Measurements from ENCODE around the gene TNP2. TPM values are rescaled to one million over a fixed set of nuclear protein-coding genes. Genes with fewer than 3 reads are reported as not detected.

TNP2 gene
- total and polyA plus RNA-seq, 2 experiments from 2014 or later, result not detected

DNA sequence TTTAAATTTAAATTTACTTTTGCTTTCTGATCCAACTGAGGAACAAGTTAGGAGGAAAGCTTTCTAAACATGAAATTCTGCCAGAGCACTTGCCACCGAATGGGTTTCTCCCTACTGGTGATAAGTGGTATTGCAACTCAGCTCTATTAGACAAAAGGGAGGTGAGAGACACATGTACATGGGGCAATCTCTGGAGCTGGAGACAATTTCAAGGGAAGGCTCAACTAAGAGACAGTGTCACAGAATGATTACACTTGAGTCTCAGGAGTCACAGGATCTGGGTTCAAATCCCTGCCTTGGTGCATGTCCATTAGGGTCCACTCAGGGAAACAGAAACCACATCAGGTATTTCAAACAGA lies 50.5 kb downstream of the TNP2 start:
- Histone ChIP-seq H3K9me3 (ENCODE audit: low read depth) (no peaks in the 10 kb centered on the region), H3K27ac (no peak overlapping the region), H3K4me3 (no peak overlapping the region), H3K27me3 (no peaks in the 10 kb centered on the region), H3K4me1 (ENCODE audit: low read depth) (no peaks in the 10 kb centered on the region), H3K36me3 (no peaks in the 10 kb centered on the region)
- TF ChIP-seq, protein P1, sequence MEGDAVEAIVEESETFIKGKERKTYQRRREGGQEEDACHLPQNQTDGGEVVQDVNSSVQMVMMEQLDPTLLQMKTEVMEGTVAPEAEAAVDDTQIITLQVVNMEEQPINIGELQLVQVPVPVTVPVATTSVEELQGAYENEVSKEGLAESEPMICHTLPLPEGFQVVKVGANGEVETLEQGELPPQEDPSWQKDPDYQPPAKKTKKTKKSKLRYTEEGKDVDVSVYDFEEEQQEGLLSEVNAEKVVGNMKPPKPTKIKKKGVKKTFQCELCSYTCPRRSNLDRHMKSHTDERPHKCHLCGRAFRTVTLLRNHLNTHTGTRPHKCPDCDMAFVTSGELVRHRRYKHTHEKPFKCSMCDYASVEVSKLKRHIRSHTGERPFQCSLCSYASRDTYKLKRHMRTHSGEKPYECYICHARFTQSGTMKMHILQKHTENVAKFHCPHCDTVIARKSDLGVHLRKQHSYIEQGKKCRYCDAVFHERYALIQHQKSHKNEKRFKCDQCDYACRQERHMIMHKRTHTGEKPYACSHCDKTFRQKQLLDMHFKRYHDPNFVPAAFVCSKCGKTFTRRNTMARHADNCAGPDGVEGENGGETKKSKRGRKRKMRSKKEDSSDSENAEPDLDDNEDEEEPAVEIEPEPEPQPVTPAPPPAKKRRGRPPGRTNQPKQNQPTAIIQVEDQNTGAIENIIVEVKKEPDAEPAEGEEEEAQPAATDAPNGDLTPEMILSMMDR (IDR thresholded peaks at IDR 0.05; ENCODE audit: low read depth, low read length), result peak; percentile 54
- DNase-seq (ENCODE audit: low read depth in 1 of 2, low spot score in 1 of 2), result no peak

Other genes with a start within 250 kb of the TNP2 start
- 7.3 and 11.0 TPM in 2 replicates for gene SOCS1, start 13.1 kb downstream of the TNP2 start, total RNA-seq
- 3.4 and 3.6 TPM in 2 replicates for gene SOCS1, start 13.1 kb downstream of the TNP2 start, polyA plus RNA-seq
- not detected in 2 replicates for gene PRM3, start 4.3 kb upstream of the TNP2 start, total RNA-seq
- gene PRM3, start 4.3 kb upstream of the TNP2 start, polyA plus RNA-seq, result not detected in 2 replicates
- gene PRM2, start 7.2 kb upstream of the TNP2 start, total RNA-seq, result 0.42 TPM in 1 of 2 replicates, not detected in the other
- gene PRM2, start 7.2 kb upstream of the TNP2 start, polyA plus RNA-seq, result not detected in 2 replicates
- not detected in 2 replicates for gene PRM1, start 12.0 kb upstream of the TNP2 start, total RNA-seq
- gene PRM1, start 12.0 kb upstream of the TNP2 start, polyA plus RNA-seq, result not detected in 2 replicates
- 15.7 and 21.0 TPM in 2 replicates for gene RMI2, start 76.1 kb upstream of the TNP2 start, total RNA-seq
- 39.8 and 45.3 TPM in 2 replicates for gene RMI2, start 76.1 kb upstream of the TNP2 start, polyA plus RNA-seq

Measured in cardiac muscle cell (in vitro differentiated cells and primary cell).